H9 (cell line): ENCODE measurements around the gene FBXL19. TPM values are rescaled to one million over a fixed set of nuclear protein-coding genes. Genes with fewer than 3 reads are reported as not detected.

Experiments
- DNase-seq: peaks from one replicate; pipeline ENCODE4 v3.0.0-alpha.2; 2017
- H2AFZ ChIP-seq: one replicate; pipeline ENCODE4 v1.6.1; 2013; ENCODE audit warnings: mild to moderate bottlenecking, low read length, control low read depth, moderate library complexity
- H2AK5ac ChIP-seq: 2 replicates; pipeline ENCODE4 v1.6.1; 2013; ENCODE audit warnings: low read length, control low read depth, mixed read lengths; ENCODE audit not compliant: insufficient read length
- H2BK120ac ChIP-seq: one replicate; pipeline ENCODE4 v1.6.1; 2013; ENCODE audit warnings: low read depth, mild to moderate bottlenecking, low read length, control low read depth, inconsistent platforms; ENCODE audit not compliant: poor library complexity, severe bottlenecking
- H2BK12ac ChIP-seq: 2 replicates; pipeline ENCODE4 v1.6.1; 2013; ENCODE audit warnings: low read length, control low read depth, mixed read lengths, low read depth; ENCODE audit not compliant: insufficient read length
- H2BK15ac ChIP-seq: 2 replicates; pipeline ENCODE4 v1.6.1; 2013; ENCODE audit warnings: low read depth, low read length, control low read depth
- H2BK20ac ChIP-seq: one replicate; pipeline ENCODE4 v1.6.1; 2013; ENCODE audit warnings: low read depth, mild to moderate bottlenecking, low read length, control low read depth, inconsistent platforms; ENCODE audit not compliant: poor library complexity, severe bottlenecking
- H2BK5ac ChIP-seq: 2 replicates; pipeline ENCODE4 v1.6.1; 2013; ENCODE audit warnings: low read length, control low read depth, mixed read lengths; ENCODE audit not compliant: insufficient read length
- H3K14ac ChIP-seq: 2 replicates; pipeline ENCODE4 v1.6.1; 2013; ENCODE audit warnings: low read length, control low read depth; ENCODE audit not compliant: insufficient read depth
- H3K18ac ChIP-seq: 2 replicates; pipeline ENCODE4 v1.6.1; 2013; ENCODE audit warnings: low read depth, mild to moderate bottlenecking, mixed read lengths, low read length, control low read depth; ENCODE audit not compliant: insufficient read length
- H3K23ac ChIP-seq: 2 replicates; pipeline ENCODE4 v1.6.1; 2013; ENCODE audit warnings: low read length, control low read depth, mixed read lengths, low read depth; ENCODE audit not compliant: insufficient read length
- H3K23me2 ChIP-seq: 2 replicates; pipeline ENCODE4 v1.6.1; 2013; ENCODE audit warnings: low read depth, mild to moderate bottlenecking, mixed read lengths, low read length, control low read depth; ENCODE audit not compliant: insufficient read length, poor library complexity, severe bottlenecking
- H3K27ac ChIP-seq: 2 replicates; pipeline ENCODE4 v1.5.1; 2013; ENCODE audit warnings: low read length, control low read depth, mixed read lengths, low read depth; ENCODE audit not compliant: insufficient read length
- H3K27me3 ChIP-seq: 2 replicates; pipeline ENCODE4 v1.6.1; 2013; ENCODE audit warnings: low read length, control low read depth, inconsistent platforms; ENCODE audit not compliant: insufficient read depth
- H3K4ac ChIP-seq: 2 replicates; pipeline ENCODE4 v1.6.1; 2013; ENCODE audit warnings: low read depth, mild to moderate bottlenecking, control low read depth, inconsistent platforms, low read length, moderate library complexity
- H3K4me1 ChIP-seq: 2 replicates; pipeline ENCODE4 v1.6.1; 2013; ENCODE audit warnings: low read length, control low read depth, inconsistent platforms; ENCODE audit not compliant: insufficient read depth
- H3K4me2 ChIP-seq: 2 replicates; pipeline ENCODE4 v1.6.1; 2013; ENCODE audit warnings: low read length, control low read depth, mixed read lengths; ENCODE audit not compliant: insufficient read length, insufficient read depth
- H3K56ac ChIP-seq: 2 replicates; pipeline ENCODE4 v1.6.1; 2013; ENCODE audit warnings: low read depth, mild to moderate bottlenecking, mixed read lengths, low read length, control low read depth; ENCODE audit not compliant: insufficient read length
- H3K79me1 ChIP-seq: 2 replicates; pipeline ENCODE4 v1.6.1; 2013; ENCODE audit warnings: low read depth, mild to moderate bottlenecking, moderate library complexity, low read length, control low read depth, inconsistent platforms; ENCODE audit not compliant: insufficient read depth, poor library complexity, severe bottlenecking
- H3K79me2 ChIP-seq: 2 replicates; pipeline ENCODE4 v1.6.1; 2013; ENCODE audit warnings: low read length, control low read depth, inconsistent platforms; ENCODE audit not compliant: insufficient read depth
- H3K9ac ChIP-seq: 2 replicates; pipeline ENCODE4 v1.6.1; 2013; ENCODE audit warnings: low read length, control low read depth, mixed read lengths; ENCODE audit not compliant: insufficient read length; ENCODE audit errors: extremely low read depth
- H3K9me3 ChIP-seq: one replicate; pipeline ENCODE4 v1.6.1; 2013; ENCODE audit warnings: low read depth, low read length, inconsistent platforms; ENCODE audit not compliant: control insufficient read depth
- H3T11ph ChIP-seq: one replicate; pipeline ENCODE4 v1.6.1; 2013; ENCODE audit warnings: mild to moderate bottlenecking, low read length, control low read depth, inconsistent platforms
- H4K20me1 ChIP-seq: one replicate; pipeline ENCODE4 v1.6.1; 2013; ENCODE audit not compliant: control insufficient read depth, insufficient read length, insufficient read depth
- H4K5ac ChIP-seq: 2 replicates; pipeline ENCODE4 v1.6.1; 2013; ENCODE audit warnings: low read depth, mild to moderate bottlenecking, mixed read lengths, low read length, control low read depth; ENCODE audit not compliant: insufficient read length
- H4K8ac ChIP-seq: replicated peaks from 2 replicates; pipeline ENCODE4 v1.6.1; 2013; ENCODE audit warnings: low read length, control low read depth, mixed read lengths, low read depth; ENCODE audit not compliant: insufficient read length
- H4K91ac ChIP-seq: 2 replicates; pipeline ENCODE4 v1.6.1; 2013; ENCODE audit warnings: low read depth, mild to moderate bottlenecking, moderate library complexity, mixed read lengths, low read length, control low read depth; ENCODE audit not compliant: insufficient read length
- H3K27ac Mint-ChIP-seq, 3 experiments: 2 replicates in 2 of 3; 3 replicates in 1 of 3; pipeline ENCODE4 v1.8.0; 2020 to 2021; ENCODE audit warnings: mixed read lengths in 3 of 3, mild to moderate bottlenecking in 1 of 3, moderate library complexity in 1 of 3
- H3K27me3 Mint-ChIP-seq: 2 replicates; pipeline ENCODE4 v1.8.0; 2021; ENCODE audit warnings: low read depth, mild to moderate bottlenecking, moderate library complexity, mixed read lengths
- H3K36me3 Mint-ChIP-seq, 3 experiments: 2 replicates in 2 of 3; 3 replicates in 1 of 3; pipeline ENCODE4 v1.8.0; 2020 to 2021; ENCODE audit warnings: low read depth in 3 of 3, mixed read lengths in 3 of 3; ENCODE audit not compliant: insufficient read depth in 1 of 3
- H3K4me1 Mint-ChIP-seq, 2 experiments: 2 replicates each; pipeline ENCODE4 v1.8.0; 2020; ENCODE audit warnings: mixed read lengths in 2 of 2
- H3K4me3 Mint-ChIP-seq, 2 experiments: 2 replicates in 1 of 2; 3 replicates in 1 of 2; pipeline ENCODE4 v1.8.0; 2020 to 2021; ENCODE audit warnings: mild to moderate bottlenecking in 2 of 2, mixed read lengths in 2 of 2, moderate library complexity in 1 of 2
- H3K9me3 Mint-ChIP-seq, 2 experiments: 2 replicates in 1 of 2; 3 replicates in 1 of 2; pipeline ENCODE4 v1.8.0; 2020; ENCODE audit warnings: mild to moderate bottlenecking in 2 of 2, mixed read lengths in 2 of 2, moderate library complexity in 1 of 2
- CTCF ChIP-seq: fragments of 200-600 bp; sonication (generic); conservative IDR thresholded peaks from 3 replicates; pipeline ENCODE4 v1.8.0; 2021; ENCODE audit warnings: antibody characterized with exemption, mild to moderate bottlenecking
- WGBS: extraction: QIAGEN DNeasy Blood & Tissue Kit; methylation state at CpG from one replicate; pipeline ENCODE4 v1.1.7; 2013; ENCODE audit warnings: missing lambda C conversion rate, low lambda C conversion rate, mixed read lengths; ENCODE audit not compliant: insufficient read length; ENCODE audit errors: extremely low coverage; 5-methylcytosine and 5-hydroxymethylcytosine counted together
- total RNA-seq: library from RNA; stranded (reverse); gene quantifications from 2 replicates; pipeline ENCODE4 v1.2.1, GENCODE V29; 2021

FBXL19 gene
- total RNA-seq, 1 experiment from 2014 or later, result 66.8 TPM

- no peak overlapping the region for H3K9ac ChIP-seq
Observed at GRCh38 chr16:30921459-30921747, 2.0 kb upstream of the FBXL19 start.

More at GRCh38 chr16:30921459-30921747, 2.0 kb upstream of the FBXL19 start:
- Mint-ChIP-seq H3K9me3 (no peaks in the 10 kb centered on the region; a peak in 1 of 5 replicates), H3K4me1 (peaks cover 12 to 19% of the 10 kb centered on the region in 2 experiments), H3K27me3 (no peaks in the 10 kb centered on the region), H3K4me3 (peak overlapping the region; percentile 93 to 100), H3K36me3 (peaks cover 7 to 10% (median 8%) of the 10 kb centered on the region in 3 experiments), H3K27ac (peak overlapping the region in 1 of 3 experiments; percentile 100; a peak in 4 of 7 replicates)
- no peaks in the 10 kb centered on the region for H3K4me1 ChIP-seq
- H3K79me2 ChIP-seq, result no peaks in the 10 kb centered on the region
- H4K8ac ChIP-seq, result no peak overlapping the region
- H3K27me3 ChIP-seq, result no peaks in the 10 kb centered on the region
- H2BK12ac ChIP-seq, result no peak overlapping the region
- no peaks in the 10 kb centered on the region for H3K79me1 ChIP-seq
- no peak overlapping the region for H3K14ac ChIP-seq
- H3K56ac ChIP-seq, result no peak overlapping the region
- H2BK20ac ChIP-seq, result no peak overlapping the region
- H3K23me2 ChIP-seq, result peaks cover 10% of the 10 kb centered on the region
- peak overlapping the region; percentile 58 for H3K4me2 ChIP-seq
- no peaks in the 10 kb centered on the region for H3K9me3 ChIP-seq
- no peak for DNase-seq
- no peak overlapping the region for H2BK15ac ChIP-seq
- no peak overlapping the region for H2AFZ ChIP-seq
- H2AK5ac ChIP-seq, result no peak overlapping the region
- no peak overlapping the region for H4K91ac ChIP-seq
- H3K4ac ChIP-seq, result no peak overlapping the region
- H2BK120ac ChIP-seq, result no peak overlapping the region
- H4K5ac ChIP-seq, result no peak overlapping the region
- no peak overlapping the region for H3K18ac ChIP-seq
- WGBS, result no CpG with 5 or more reads among the region's 6 CpGs
- H3K27ac ChIP-seq, result no peak overlapping the region
- TF ChIP-seq CTCF, result no peak
- H4K20me1 ChIP-seq, result no peaks in the 10 kb centered on the region
- H3K23ac ChIP-seq, result no peak overlapping the region
- no peak overlapping the region for H3T11ph ChIP-seq
- H2BK5ac ChIP-seq, result no peak overlapping the region
